ENCODE results near the gene KCNH8. TPM values are rescaled to one million over a fixed set of nuclear protein-coding genes. Genes with fewer than 3 reads are reported as not detected.

Gene KCNH8
- total and polyA plus RNA-seq, 2 experiments from 2014 or later: not detected

DNA sequence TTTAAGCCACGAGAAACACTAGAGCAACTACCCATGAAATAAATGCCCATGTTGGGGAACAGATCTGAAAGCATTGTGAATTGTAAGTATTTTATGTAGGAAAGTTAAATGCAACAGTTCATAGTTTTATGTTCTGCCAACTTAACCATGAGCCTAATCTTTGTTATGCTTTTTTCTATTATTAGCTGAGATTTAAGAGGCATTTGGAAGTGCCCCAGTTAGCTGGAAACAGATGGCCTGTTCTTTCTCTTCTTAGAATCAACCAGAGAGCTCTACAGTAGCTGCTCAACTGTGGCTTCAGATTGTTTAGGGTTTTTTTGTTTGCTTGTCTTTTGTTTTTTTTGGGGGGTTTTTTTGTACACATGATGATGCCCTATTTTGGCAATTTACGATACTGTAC, 284.4 kb downstream of the KCNH8 start:
- no peak overlapping the region for H3K9ac ChIP-seq
- no peak for DNase-seq
- H4K20me1 ChIP-seq (ENCODE audit: insufficient read depth): no peaks in the 10 kb centered on the region
- H3K4me2 ChIP-seq (ENCODE audit: unreplicated experiment): no peak overlapping the region
- H3K4me3 ChIP-seq: no peak overlapping the region
- H3K27ac ChIP-seq: no peak overlapping the region
- no peaks in the 10 kb centered on the region for H3K27me3 ChIP-seq (replicated peaks; ENCODE audit: insufficient read depth)
- TF ChIP-seq EZH2phosphoT487 (IDR thresholded peaks at IDR 0.05; ENCODE audit: insufficient read depth, low read depth): no peak
- TF ChIP-seq EZH2 (IDR thresholded peaks at IDR 0.05; ENCODE audit: insufficient read depth, poor library complexity, severe bottlenecking): no peak
- H3K9me2 ChIP-seq (ENCODE audit: insufficient read depth): no peaks in the 10 kb centered on the region
- H3K79me2 ChIP-seq (ENCODE audit: insufficient read depth): no peaks in the 10 kb centered on the region
- in situ Hi-C loops (cut with MboI): no loop called here
- 8 to 19% methylated on average over 2 of the region's 2 CpGs for WGBS, 2 experiments (ENCODE audit: low coverage in 1 of 2, low lambda C conversion rate in 2 of 2, missing lambda C conversion rate in 2 of 2)
- no peaks in the 10 kb centered on the region for H3K9me3 ChIP-seq (ENCODE audit: low read depth)
- H2AFZ ChIP-seq: no peak overlapping the region
- H3K4me1 ChIP-seq (ENCODE audit: insufficient read depth): no peaks in the 10 kb centered on the region
- no peaks in the 10 kb centered on the region for H3F3A ChIP-seq (ENCODE audit: insufficient read depth)
- no peaks in the 10 kb centered on the region for H3K36me3 ChIP-seq (ENCODE audit: low read depth)

- in situ Hi-C loops (cut with MboI): no loop called here
Measured at GRCh38 chr3:19436746-19437145, 288.4 kb downstream of the KCNH8 start.

GRCh38 chr3:19439944-19440343, 291.6 kb downstream of the KCNH8 start:
- Histone ChIP-seq H3K27me3 (replicated peaks; ENCODE audit: insufficient read depth) (no peaks in the 10 kb centered on the region), H3K4me3 (no peak overlapping the region), H3K9me3 (ENCODE audit: low read depth) (no peaks in the 10 kb centered on the region), H2AFZ (no peak overlapping the region), H3K36me3 (ENCODE audit: low read depth) (no peaks in the 10 kb centered on the region), H4K20me1 (ENCODE audit: insufficient read depth) (no peaks in the 10 kb centered on the region), H3K27ac (no peak overlapping the region), H3F3A (ENCODE audit: insufficient read depth) (no peaks in the 10 kb centered on the region), H3K4me2 (ENCODE audit: unreplicated experiment) (no peak overlapping the region), H3K9me2 (ENCODE audit: insufficient read depth) (no peaks in the 10 kb centered on the region), H3K79me2 (ENCODE audit: insufficient read depth) (no peaks in the 10 kb centered on the region), H3K9ac (no peak overlapping the region), H3K4me1 (ENCODE audit: insufficient read depth) (no peaks in the 10 kb centered on the region)
- in situ Hi-C loops (cut with MboI): no loop called here
- TF ChIP-seq EZH2 (IDR thresholded peaks at IDR 0.05; ENCODE audit: insufficient read depth, poor library complexity, severe bottlenecking) (no peak), EZH2phosphoT487 (IDR thresholded peaks at IDR 0.05; ENCODE audit: insufficient read depth, low read depth) (no peak)
- no peak for DNase-seq

More at GRCh38 chr3:19436746-19437145, 288.4 kb downstream of the KCNH8 start:
- no peaks in the 10 kb centered on the region for H3K27me3 ChIP-seq (replicated peaks; ENCODE audit: insufficient read depth)
- no peak for TF ChIP-seq EZH2phosphoT487 (IDR thresholded peaks at IDR 0.05; ENCODE audit: insufficient read depth, low read depth)
- TF ChIP-seq EZH2 (IDR thresholded peaks at IDR 0.05; ENCODE audit: insufficient read depth, poor library complexity, severe bottlenecking): no peak
- H3K9me3 ChIP-seq (ENCODE audit: low read depth): no peaks in the 10 kb centered on the region
- H2AFZ ChIP-seq: no peak overlapping the region
- 16 to 32% methylated on average over 1 of the region's 1 CpG for WGBS, 2 experiments (ENCODE audit: low coverage in 1 of 2, low lambda C conversion rate in 2 of 2, missing lambda C conversion rate in 2 of 2)
- DNase-seq: no peak
- H3K9ac ChIP-seq: no peak overlapping the region
- no peak overlapping the region for H3K27ac ChIP-seq
- H3K36me3 ChIP-seq (ENCODE audit: low read depth): no peaks in the 10 kb centered on the region
- H3K4me1 ChIP-seq (ENCODE audit: insufficient read depth): no peaks in the 10 kb centered on the region
- H3K9me2 ChIP-seq (ENCODE audit: insufficient read depth): no peaks in the 10 kb centered on the region
- no peaks in the 10 kb centered on the region for H4K20me1 ChIP-seq (ENCODE audit: insufficient read depth)
- H3F3A ChIP-seq (ENCODE audit: insufficient read depth): no peaks in the 10 kb centered on the region
- no peak overlapping the region for H3K4me3 ChIP-seq
- H3K4me2 ChIP-seq (ENCODE audit: unreplicated experiment): no peak overlapping the region
- no peaks in the 10 kb centered on the region for H3K79me2 ChIP-seq (ENCODE audit: insufficient read depth)

DNA sequence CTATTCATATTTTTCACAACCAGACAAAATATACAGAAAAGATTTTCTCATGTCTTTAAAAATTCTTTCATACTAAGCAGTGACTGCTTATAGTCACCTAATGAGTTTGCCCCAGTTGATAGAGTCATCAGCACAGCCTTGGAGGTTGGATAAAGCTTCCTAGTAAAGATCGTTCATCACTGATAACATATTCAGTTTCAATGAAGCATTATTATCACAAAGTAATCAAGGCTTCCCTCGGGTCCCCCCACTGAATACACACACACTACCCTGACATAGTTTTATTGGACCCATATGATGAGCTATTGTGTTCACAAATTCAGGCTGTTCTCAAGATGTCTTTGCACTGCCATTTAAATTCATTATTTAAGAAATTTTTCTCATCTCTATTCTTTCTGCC, 297.8 kb downstream of the KCNH8 start:
- Histone ChIP-seq H3K79me2 (ENCODE audit: insufficient read depth) (no peaks in the 10 kb centered on the region), H3K9me2 (ENCODE audit: insufficient read depth) (no peaks in the 10 kb centered on the region), H3K9ac (no peak overlapping the region), H3K4me3 (no peak overlapping the region), H3K27me3 (replicated peaks; ENCODE audit: insufficient read depth) (no peaks in the 10 kb centered on the region), H3K9me3 (ENCODE audit: low read depth) (peaks cover 5% of the 10 kb centered on the region), H3K4me1 (ENCODE audit: insufficient read depth) (no peaks in the 10 kb centered on the region), H2AFZ (no peak overlapping the region), H3K27ac (no peak overlapping the region), H3K36me3 (ENCODE audit: low read depth) (no peaks in the 10 kb centered on the region), H3F3A (ENCODE audit: insufficient read depth) (no peaks in the 10 kb centered on the region), H4K20me1 (ENCODE audit: insufficient read depth) (no peaks in the 10 kb centered on the region), H3K4me2 (ENCODE audit: unreplicated experiment) (no peak overlapping the region)
- DNase-seq: no peak
- TF ChIP-seq EZH2 (IDR thresholded peaks at IDR 0.05; ENCODE audit: insufficient read depth, poor library complexity, severe bottlenecking): no peak
- TF ChIP-seq EZH2phosphoT487 (IDR thresholded peaks at IDR 0.05; ENCODE audit: insufficient read depth, low read depth): no peak
- in situ Hi-C loops (cut with MboI): no loop called here
- WGBS, 2 experiments (ENCODE audit: low coverage in 1 of 2, low lambda C conversion rate in 2 of 2, missing lambda C conversion rate in 2 of 2): 9 to 16% methylated on average over 2 of the region's 2 CpGs

- no peaks in the 10 kb centered on the region for H3K79me2 ChIP-seq (ENCODE audit: insufficient read depth)
- no peaks in the 10 kb centered on the region for H3F3A ChIP-seq (ENCODE audit: insufficient read depth)
- no peak overlapping the region for H2AFZ ChIP-seq
- H3K9ac ChIP-seq: no peak overlapping the region
- no peak overlapping the region for H3K4me2 ChIP-seq (ENCODE audit: unreplicated experiment)
- no peaks in the 10 kb centered on the region for H3K4me1 ChIP-seq (ENCODE audit: insufficient read depth)
- H3K9me3 ChIP-seq (ENCODE audit: low read depth): peaks cover 5% of the 10 kb centered on the region
- H4K20me1 ChIP-seq (ENCODE audit: insufficient read depth): no peaks in the 10 kb centered on the region
- H3K4me3 ChIP-seq: no peak overlapping the region
- no peaks in the 10 kb centered on the region for H3K27me3 ChIP-seq (replicated peaks; ENCODE audit: insufficient read depth)
- DNase-seq: no peak
- no peaks in the 10 kb centered on the region for H3K36me3 ChIP-seq (ENCODE audit: low read depth)
- TF ChIP-seq EZH2 (IDR thresholded peaks at IDR 0.05; ENCODE audit: insufficient read depth, poor library complexity, severe bottlenecking) (no peak), EZH2phosphoT487 (IDR thresholded peaks at IDR 0.05; ENCODE audit: insufficient read depth, low read depth) (no peak)
- H3K9me2 ChIP-seq (ENCODE audit: insufficient read depth): no peaks in the 10 kb centered on the region
- in situ Hi-C loops (cut with MboI): no loop called here
- 0 to 17% methylated on average over 1 of the region's 1 CpG for WGBS, 2 experiments (ENCODE audit: low coverage in 1 of 2, low lambda C conversion rate in 2 of 2, missing lambda C conversion rate in 2 of 2)
- no peak overlapping the region for H3K27ac ChIP-seq
Measured at GRCh38 chr3:19446687-19447086, 298.4 kb downstream of the KCNH8 start.
